KBM-7 (cell line): Measurements from ENCODE around the gene CABLES2.

Source experiments
- DNase-seq: peaks from one replicate; pipeline ENCODE4 v3.0.0-alpha.2; 2015
- in situ Hi-C: fragments of 300-500 bp; cut with MboI; formaldehyde crosslinking; loops from 2 replicates; pipeline ENCODE4 v1.14.3; 2020; ENCODE audit warnings: low sequenced_read_pairs, low pct_unique_long_range_greater_than_20kb, mixed read lengths

The CABLES2 gene

GRCh38 chr20:62420846-62421715, 14.0 kb upstream of the CABLES2 start:
- no peak for DNase-seq
- in situ Hi-C loops, result no loop called here

DNA sequence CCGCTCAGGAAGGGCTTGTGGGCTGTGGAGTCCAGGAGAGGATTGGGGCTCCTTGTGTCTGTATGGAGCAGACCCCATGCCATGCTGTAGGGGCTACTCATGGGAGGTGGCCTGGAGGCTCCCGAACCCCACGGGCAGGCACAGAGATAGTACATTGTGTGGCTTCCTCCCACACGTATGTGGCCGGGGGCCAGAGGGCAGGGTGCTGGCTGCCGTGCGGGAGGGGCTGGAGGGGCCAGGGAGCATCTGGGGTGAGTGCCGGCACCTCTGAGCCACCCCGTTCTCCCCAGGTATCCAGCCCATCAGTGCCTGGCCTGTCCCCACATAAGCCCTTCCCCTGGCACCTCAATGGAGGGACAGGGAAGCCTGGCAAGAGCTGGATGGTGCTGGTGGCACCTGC, 12.7 kb upstream of the CABLES2 start:
- DNase-seq, result no peak
- in situ Hi-C loops, result no loop called here

DNA sequence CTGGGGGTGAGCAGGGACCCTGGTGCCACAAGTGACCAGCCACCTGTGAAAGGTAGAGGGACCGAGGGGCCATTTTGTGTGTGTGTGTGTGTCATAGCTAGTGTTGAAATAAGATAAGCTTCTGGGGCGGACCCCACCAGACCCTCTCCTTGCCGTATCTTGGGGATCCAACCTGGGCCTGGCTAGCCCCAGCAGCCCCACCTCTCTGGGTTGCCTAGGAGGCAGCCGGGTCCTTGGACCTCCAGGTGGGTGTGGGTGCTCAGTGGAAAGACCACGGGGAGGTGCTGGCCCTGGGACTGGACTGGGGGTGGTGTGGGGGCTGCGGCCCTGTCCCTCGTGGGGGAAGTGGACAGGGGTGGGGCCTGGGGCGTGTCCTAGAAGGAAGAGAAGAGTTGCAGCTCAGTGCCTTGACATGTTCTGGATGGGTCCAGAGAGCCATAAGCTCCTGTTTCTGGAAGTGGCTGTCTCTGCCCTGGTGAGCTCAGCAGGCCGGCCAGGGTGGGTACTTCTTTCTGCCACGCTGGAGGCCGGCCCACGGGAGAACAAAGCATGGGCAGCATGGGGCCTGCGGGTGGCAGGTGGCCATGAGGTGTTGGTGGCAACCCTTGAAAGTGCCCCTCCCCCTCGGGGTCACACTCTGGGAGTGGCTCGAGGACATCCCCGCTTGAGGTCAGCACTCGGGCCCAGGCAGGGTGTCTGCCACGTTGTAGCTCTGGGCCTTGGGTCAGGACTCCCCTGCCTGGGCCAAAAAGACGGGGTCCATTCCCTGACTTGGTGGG, 11.8 kb upstream of the CABLES2 start:
- in situ Hi-C loops, result no loop called here
- no peak for DNase-seq

GRCh38 chr20:62417981-62418708, 11.1 kb upstream of the CABLES2 start:
- DNase-seq, result no peak
- in situ Hi-C loops, result no loop called here

DNA sequence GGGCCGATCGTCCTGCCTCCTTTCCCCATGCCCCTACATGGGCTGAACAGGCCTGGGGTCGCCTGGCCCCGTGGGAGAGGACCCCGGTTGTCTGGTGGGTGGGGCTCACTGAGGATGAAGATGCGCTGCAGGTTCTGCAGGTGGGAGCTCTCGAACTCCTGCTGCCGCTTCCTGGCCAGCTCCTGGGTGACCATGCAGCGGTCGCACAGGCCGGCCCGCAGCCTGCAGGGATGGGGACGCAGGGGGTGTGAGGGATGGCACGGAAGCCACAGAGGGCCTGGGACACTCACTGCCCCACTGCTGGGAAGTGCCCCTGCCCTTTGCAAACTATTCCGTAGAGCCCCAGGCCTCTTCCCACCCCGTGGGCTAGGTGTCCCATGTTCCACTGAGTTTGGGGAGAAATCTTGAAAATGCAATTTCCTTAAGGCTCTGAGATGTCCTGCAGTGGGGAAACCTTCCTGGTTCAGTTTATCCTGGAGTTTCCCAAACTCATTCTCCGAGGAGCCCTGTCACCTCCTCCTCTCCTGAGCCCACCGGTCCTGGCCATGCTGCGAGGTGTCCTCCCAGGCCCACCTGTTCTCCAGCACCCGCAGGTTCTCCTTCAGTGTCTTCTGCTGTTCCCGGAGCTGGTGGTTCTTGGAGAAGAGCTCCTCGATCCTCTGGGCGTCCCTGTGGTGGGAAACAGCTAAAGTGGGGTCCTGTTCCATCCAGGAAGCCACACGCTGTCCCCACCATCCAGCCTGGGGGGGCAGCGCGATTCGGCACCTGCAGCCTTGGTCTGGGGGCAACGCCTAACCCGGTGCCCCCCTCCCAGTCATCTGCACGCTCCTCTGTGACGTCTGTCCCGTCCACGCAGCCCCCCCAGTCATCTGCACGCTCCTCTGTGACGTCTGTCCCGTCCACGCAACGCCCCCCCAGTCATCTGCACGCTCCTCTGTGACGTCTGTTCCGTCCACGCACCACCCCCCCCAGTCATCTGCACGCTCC, 9.9 kb upstream of the CABLES2 start:
- DNase-seq, result no peak

GRCh38 chr20:62415354-62416111, 8.4 kb upstream of the CABLES2 start:
- in situ Hi-C loops, result no loop called here
- DNase-seq, result no peak

More for the DNA sequence above, 9.9 kb upstream of the CABLES2 start:
- in situ Hi-C loops, result no loop called here

DNA sequence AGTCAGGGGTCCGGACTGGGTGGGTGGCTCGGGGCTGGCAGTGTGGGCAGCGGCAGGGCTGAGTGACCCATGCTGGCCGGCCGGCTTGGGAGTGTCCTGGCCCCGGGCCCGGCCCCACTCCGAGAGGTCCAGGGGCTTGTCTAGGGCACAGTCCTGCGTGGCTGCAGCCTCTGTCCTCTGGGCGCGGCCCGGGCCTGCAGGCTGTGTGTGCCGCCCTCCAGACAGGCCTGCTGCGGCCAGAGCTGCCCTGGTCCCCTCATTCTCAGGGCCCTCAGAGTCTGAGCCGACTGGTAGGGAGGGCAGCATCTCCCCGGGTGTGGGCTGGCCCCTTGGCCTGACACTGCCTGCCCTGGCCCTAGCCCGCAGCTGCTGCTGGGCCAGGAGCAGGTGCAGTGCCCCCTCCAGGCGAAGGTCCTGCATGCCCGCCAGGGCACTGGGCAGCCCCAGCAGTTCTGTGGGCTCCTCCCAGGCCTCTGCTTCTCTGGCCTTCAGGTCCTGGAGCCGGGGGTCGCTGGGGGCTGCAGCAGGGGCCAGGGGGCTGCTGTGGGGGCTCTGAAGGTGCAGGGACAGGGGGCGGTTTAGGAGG, 6.9 kb upstream of the CABLES2 start:
- in situ Hi-C loops, result no loop called here
- DNase-seq, result no peak

DNA sequence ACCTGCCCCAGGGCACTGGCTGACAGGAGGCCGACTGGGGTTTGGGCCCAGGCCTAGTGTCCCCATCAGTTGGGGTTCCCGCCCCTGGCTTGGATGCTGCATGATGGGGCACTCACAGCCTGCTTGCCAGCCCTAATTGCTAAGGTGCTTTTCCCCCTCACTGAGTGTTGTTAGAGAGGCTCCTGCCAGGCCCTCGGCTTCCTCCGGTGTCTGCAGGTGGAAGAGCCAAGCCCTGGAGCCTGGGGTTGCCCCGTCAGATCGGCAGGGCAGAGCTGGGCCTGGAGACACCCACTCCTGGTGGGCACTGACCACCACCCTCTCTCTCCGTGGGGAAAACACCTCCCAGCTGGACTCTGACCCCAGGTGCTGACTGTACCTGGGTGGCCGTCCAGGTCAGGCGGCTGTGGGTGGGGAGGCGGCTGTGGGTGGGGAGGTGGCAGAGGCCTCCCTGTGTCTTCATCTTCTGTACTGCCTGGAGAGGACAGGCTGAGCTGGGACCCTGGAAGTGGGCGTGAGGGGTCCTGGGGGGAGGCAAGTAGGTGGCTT, 6.0 kb upstream of the CABLES2 start:
- no peak for DNase-seq
- in situ Hi-C loops, result no loop called here

GRCh38 chr20:62412194-62413024, 5.3 kb upstream of the CABLES2 start:
- in situ Hi-C loops, result no loop called here
- no peak for DNase-seq

- DNase-seq, result no peak
- in situ Hi-C loops, result no loop called here
Observed at GRCh38 chr20:62411479-62412193, 4.6 kb upstream of the CABLES2 start.

DNA sequence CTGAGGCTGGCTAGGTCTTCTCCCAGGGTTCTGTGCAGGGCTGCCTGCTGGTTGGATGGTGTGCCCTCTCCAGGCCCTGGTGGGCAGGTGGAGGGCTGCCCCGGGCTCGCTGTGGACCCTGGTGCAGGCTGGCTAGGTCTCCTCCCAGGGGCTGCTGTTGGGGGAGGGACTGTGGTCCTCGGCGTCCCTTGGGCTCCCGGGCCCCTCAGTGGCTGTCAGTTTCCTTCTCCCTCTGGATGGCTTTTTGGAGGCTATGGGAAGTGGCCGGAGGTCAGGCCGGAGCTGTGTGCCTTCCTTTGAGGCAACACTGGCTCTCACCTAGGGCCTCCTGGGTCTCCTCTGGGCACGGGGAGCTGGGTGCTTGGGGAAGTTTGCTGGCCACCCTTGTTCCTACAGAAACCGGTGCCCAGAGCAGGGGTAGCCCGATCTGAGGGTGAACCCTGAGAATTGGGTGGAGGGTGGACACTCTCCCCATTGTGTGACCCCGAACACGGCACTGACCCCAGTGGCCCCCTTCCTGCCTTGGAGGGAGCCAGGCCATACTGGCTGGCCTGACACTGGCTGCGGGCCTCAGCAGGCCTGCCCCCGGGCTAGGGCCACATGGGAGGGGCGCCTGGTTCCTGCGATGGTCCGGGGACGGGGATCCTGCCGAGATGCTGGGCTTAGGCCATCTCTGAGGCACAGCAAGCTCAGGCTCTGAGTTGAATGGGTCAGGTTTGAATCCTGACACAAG, 3.8 kb upstream of the CABLES2 start:
- in situ Hi-C loops, result no loop called here
- no peak for DNase-seq

DNA sequence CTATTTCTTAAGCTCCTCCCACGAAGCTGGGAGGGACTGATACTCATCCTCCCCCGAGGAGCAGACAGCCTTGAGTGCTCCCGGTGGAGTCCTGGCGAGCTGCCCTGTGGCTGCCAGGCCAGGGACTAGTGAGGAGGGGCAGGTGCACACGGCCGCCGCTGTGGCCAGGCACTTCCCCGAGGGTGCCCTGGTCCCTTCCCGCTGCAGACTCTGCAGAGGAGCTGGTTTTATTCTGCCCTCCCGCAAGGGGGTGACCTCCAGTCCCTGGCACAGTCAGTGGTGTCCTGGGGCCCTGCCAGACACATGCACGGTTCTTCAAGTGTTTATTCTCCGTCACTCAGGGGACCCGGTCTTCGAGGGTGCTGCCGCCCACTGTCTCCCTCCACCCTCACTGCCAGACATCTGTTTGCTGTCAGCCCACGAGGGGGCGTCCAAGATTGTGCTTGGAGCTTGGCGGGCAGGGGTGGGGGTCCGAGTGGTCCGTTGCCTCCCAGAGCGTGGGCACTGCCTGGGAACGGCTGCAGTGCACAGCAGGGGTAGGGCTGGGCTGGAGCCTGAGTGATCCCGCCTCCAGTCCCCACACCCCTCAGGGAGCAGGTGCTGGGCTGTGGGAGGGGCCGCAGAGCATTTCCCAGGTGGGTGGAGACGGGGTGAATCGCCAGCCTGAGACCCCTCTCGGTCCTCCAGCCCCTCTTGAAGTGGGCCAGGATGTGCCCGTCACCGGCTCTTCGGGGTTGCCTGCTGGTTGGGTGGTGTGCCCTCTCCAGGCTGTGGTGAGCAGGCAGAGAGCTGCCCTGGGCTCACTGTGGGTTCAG, 3.1 kb upstream of the CABLES2 start:
- in situ Hi-C loops, result no loop called here
- peak; percentile 56 for DNase-seq

DNA sequence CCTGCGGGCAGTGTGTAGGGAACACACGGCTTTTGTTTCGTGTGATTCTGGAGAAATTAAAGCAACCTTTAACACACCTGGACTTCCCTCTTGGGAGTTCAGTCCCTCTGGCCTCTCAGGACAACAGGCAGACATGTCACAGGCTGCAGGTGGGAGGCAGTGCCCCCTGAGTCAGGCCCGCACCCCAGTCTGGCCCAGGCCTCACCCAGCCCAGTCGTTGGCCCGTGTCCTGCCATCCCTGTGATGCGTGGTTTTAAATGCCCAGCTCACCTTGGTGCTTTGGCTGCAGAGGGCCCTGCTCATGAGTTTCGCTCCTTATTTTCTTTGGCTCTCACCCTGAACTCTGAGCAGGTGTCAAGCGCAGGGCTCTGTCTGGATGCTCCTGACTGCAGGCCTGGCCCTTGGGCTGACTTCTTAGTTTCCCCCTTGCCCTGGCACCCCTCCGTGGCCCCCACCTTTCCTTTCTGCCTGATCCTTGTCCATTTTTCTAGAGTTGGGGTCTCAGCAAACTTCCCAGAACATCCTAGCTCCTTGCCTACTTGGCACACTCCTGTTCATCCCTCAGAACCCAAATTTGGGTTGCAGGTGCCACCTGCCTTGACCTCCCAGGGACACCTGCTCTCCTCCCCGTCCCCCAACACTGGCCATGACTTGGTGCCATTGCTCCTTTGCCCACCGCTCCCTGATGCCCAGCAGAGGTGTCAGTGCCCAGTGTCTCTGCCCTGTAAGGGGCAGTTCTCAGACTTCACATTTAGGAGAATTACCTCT, 2.2 kb upstream of the CABLES2 start:
- no peak for DNase-seq
- in situ Hi-C loops, result no loop called here

GRCh38 chr20:62408640-62409039, 1.6 kb upstream of the CABLES2 start:
- no peak for DNase-seq
- in situ Hi-C loops, result no loop called here
